Spinal cord (tissue), 10 donors: ENCODE data around the gene KRTAP12-4. TPM values are rescaled to one million over a fixed set of nuclear protein-coding genes. Genes with fewer than 3 reads are reported as not detected.
"Not testable (repeated sequence)": the region's sequence is repeated elsewhere in the genome, so short reads cannot be mapped to it uniquely, and the experiment has no call there.

Source experiments
- DNase-seq, 6 donors: peaks; one replicate each; pipeline versions ENCODE4 v3.0.0 to v3.0.0-alpha.2; 2013 to 2015; ENCODE audit warnings: low spot score in 6 of 6, low read depth in 4 of 6
- H3K27ac ChIP-seq: one replicate; pipeline ENCODE4 v1.5.1; 2013; ENCODE audit warnings: low read depth, low read length, control low read depth
- H3K27me3 ChIP-seq: one replicate; pipeline ENCODE4 v1.6.1; 2013; ENCODE audit warnings: low read length; ENCODE audit not compliant: control insufficient read depth, insufficient read depth
- H3K36me3 ChIP-seq: one replicate; pipeline ENCODE4 v1.6.1; 2013; ENCODE audit warnings: low read length; ENCODE audit not compliant: control insufficient read depth, insufficient read depth
- H3K4me1 ChIP-seq: one replicate; pipeline ENCODE4 v1.6.1; 2013; ENCODE audit warnings: low read length; ENCODE audit not compliant: control insufficient read depth, insufficient read depth
- H3K4me3 ChIP-seq: one replicate; pipeline ENCODE4 v1.5.1; 2013; ENCODE audit warnings: low read depth, low read length, control low read depth
- H3K9me3 ChIP-seq: one replicate; pipeline ENCODE4 v1.6.1; 2013; ENCODE audit warnings: low read length; ENCODE audit not compliant: control insufficient read depth, insufficient read depth
- WGBS: methylation state at CpG from one replicate; pipeline ENCODE4 v1.1.5; 2013; ENCODE audit warnings: missing lambda C conversion rate; ENCODE audit not compliant: insufficient coverage; 5-methylcytosine and 5-hydroxymethylcytosine counted together
- polyA plus RNA-seq, 2 donors: library from polyadenylated mRNA; unstranded; fragments of 120-200 nt; gene quantifications; one replicate each; pipeline ENCODE4 v1.2.1, GENCODE V29; 2013; ENCODE audit not compliant: insufficient read length in 2 of 2
- total RNA-seq, 2 donors: library from RNA; depleted of rRNA in 1 of 2; stranded (reverse); fragments of 120-200 nt in 1 of 2; fragments of >200 nt in 1 of 2; gene quantifications; one replicate each; pipeline versions ENCODE4 v1.2.3 to v1.2.4, GENCODE V29; 2013 to 2014
- donor health status: healthy.

KRTAP12-4 gene
- total and polyA plus RNA-seq, 4 donors, result not detected

DNA sequence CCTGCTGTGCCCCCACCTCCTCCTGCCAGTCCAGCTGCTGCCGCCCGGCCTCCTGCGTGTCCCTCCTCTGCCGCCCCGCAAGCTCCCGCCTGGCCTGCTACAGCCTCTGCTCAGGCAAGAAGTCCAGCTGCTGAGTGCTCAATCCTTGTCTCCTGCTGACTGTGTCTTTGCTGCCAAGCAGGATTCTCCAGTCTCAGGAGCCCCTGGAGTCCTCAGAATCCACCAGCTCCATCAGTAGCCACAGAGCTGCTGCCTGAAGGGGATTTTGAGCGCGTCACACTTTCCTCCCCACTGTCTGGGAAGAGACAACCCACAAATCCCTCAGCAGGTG, 7.3 kb downstream of the KRTAP12-4 start:
- Histone ChIP-seq H3K27ac (no peak overlapping the region), H3K4me3 (no peak overlapping the region), H3K4me1 (peaks cover 8% of the 10 kb centered on the region), H3K27me3 (no peaks in the 10 kb centered on the region), H3K36me3 (no peaks in the 10 kb centered on the region), H3K9me3 (peaks cover 6% of the 10 kb centered on the region)
- WGBS, result 36% methylated on average over 8 of the region's 8 CpGs
- peak in 2 of 6 donors; percentile 24 to 27 for DNase-seq

DNA sequence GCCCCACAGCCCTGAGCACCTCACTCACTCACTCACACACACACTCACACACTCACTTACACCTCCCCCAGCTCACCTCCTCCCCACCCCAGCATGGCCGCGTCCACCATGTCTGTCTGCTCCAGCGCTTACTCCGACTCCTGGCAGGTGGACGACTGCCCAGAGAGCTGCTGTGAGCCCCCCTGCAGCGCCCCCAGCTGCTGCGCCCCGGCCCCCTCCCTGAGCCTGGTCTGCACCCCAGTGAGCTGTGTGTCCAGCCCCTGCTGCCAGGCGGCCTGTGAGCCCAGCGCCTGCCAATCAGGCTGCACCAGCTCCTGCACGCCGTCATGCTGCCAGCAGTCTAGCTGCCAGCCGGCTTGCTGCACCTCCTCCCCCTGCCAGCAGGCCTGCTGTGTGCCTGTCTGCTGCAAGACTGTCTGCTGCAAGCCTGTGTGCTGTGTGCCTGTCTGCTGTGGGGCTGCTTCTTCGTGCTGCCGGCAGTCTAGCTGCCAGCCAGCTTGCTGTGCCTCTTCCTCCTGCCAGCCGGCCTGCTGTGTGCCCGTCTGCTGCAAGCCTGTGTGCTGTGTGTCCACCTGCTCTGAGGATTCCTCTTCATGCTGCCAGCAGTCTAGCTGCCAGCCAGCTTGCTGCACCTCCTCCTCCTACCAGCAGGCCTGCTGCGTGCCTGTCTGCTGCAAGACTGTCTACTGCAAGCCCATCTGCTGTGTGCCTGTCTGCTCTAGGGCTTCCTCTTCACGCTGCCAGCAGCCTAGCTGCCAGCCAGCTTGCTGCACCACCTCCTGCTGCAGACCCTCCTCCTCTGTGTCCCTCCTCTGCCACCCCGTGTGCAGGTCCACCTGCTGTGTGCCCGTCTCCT, 7.9 kb downstream of the KRTAP12-4 start, which contains the start of gene KRTAP10-11:
Gene KRTAP10-11, plus strand, starts transcription at position 49 of the 856 bp plus-strand sequence. Its CDS starts 45 bp downstream, at position 94.
- peak in 1 of 6 donors; percentile 10 for DNase-seq
- not testable (repeated sequence) for H3K27ac ChIP-seq, H3K27me3 ChIP-seq, H3K36me3 ChIP-seq, H3K9me3 ChIP-seq, H3K4me1 ChIP-seq, H3K4me3 ChIP-seq
- WGBS, result 68% methylated on average over 21 of the region's 21 CpGs

DNA sequence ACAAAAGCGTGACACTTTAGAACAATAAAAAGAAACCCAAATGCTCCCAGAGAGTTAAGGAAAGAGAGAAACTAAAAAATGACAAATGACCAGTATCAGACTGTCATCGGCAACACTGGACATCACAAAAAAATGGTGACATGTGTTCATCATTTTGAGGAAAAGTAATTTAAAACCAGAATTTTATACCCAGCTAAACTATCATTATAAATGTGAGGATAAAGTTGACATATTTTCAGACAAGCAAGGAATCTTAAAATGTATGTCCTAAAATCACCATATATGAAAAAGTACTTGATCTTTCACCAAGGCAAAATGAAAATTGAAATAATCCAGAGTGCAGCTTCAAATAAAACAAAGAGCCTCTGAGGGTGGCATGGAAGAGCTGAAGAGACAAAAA, 9.6 kb downstream of the KRTAP12-4 start:
- H3K27ac ChIP-seq, result no peak overlapping the region
- peaks cover 8% of the 10 kb centered on the region for H3K4me1 ChIP-seq
- no peaks in the 10 kb centered on the region for H3K36me3 ChIP-seq
- no CpG with 5 or more reads among the region's 2 CpGs for WGBS
- peaks cover 7% of the 10 kb centered on the region for H3K9me3 ChIP-seq
- no peak overlapping the region for H3K4me3 ChIP-seq
- H3K27me3 ChIP-seq, result no peaks in the 10 kb centered on the region
- no peak for DNase-seq

DNA sequence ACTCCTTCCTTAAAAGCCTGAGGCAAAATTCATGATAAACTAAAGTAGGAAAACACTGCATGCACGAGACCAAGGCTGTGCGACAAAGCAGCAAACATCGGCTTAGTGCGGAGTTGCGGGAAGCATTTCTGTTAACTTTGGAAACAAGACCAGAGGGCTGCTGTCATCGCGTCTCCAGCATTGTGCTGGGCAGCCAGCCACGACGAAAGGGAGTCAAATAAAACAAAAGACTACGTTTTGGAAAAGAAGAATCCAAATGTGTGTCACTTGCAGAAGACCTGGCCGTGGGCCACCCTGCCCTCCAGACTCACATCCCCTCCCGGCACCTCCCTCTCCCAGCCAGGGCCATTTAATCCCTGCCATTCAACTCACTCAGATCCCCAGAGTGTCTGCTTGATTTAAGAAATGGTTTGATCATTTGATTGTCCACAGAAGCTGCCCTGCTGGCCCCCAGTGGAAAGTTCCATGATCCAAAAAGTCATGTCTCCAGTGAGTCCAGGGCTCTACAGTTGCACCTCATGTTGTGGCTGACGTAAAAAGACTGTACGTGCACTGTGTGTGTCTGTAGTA, 10.6 kb downstream of the KRTAP12-4 start:
- Histone ChIP-seq H3K27ac (no peak overlapping the region), H3K4me1 (peaks cover 8% of the 10 kb centered on the region), H3K4me3 (no peak overlapping the region), H3K9me3 (peaks cover 7% of the 10 kb centered on the region), H3K27me3 (no peaks in the 10 kb centered on the region), H3K36me3 (no peaks in the 10 kb centered on the region)
- WGBS, result 58% methylated on average over 11 of the region's 14 CpGs
- DNase-seq, result peak in 1 of 6 donors; percentile 59

DNA sequence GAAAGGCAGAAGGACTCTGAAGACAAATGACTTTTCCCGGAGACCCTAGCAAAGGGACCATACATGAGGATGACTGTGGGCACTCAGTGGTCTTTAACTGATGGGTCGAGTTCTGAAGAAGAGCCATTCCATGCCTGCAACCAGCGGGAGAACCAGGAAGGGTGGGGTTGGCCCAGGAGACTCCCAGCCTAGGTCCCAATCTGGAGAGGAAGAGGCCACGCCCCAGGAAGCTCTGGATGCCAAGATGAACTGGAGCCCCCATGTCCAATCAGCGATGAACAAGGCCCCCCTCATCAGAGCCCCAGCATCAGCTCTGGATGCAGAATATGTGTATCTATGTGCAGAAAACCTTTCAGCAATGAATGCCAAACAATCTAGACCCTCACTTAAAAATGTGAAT, 13.7 kb downstream of the KRTAP12-4 start:
- no peak for DNase-seq
- no peak overlapping the region for H3K4me3 ChIP-seq
- H3K4me1 ChIP-seq, result peaks cover 8% of the 10 kb centered on the region
- peaks cover 7% of the 10 kb centered on the region for H3K9me3 ChIP-seq
- WGBS, result 83% methylated on average over 4 of the region's 5 CpGs
- H3K36me3 ChIP-seq, result no peaks in the 10 kb centered on the region
- H3K27me3 ChIP-seq, result no peaks in the 10 kb centered on the region
- H3K27ac ChIP-seq, result no peak overlapping the region

DNA sequence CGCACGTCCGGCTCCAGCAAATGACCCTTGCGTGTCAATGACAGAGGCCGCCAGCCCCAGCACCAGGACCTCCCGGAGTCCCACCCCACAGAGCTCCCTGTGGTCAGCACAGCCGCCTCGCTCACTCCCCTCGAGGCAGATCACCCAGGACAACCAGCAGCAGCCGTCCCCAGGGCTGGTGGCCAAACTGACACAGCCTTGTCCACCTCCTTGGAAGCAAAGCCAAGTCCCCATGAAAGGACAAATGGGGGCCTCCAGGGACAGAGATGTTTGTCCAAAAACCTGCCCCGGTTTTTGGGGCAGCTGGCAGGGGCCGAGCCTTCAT, 15.2 kb downstream of the KRTAP12-4 start:
- Histone ChIP-seq H3K4me3 (no peak overlapping the region), H3K27ac (no peak overlapping the region), H3K36me3 (no peaks in the 10 kb centered on the region), H3K27me3 (no peaks in the 10 kb centered on the region), H3K4me1 (peaks cover 8% of the 10 kb centered on the region), H3K9me3 (peaks cover 5% of the 10 kb centered on the region)
- WGBS, result 89% methylated on average over 12 of the region's 12 CpGs
- DNase-seq, result no peak

DNA sequence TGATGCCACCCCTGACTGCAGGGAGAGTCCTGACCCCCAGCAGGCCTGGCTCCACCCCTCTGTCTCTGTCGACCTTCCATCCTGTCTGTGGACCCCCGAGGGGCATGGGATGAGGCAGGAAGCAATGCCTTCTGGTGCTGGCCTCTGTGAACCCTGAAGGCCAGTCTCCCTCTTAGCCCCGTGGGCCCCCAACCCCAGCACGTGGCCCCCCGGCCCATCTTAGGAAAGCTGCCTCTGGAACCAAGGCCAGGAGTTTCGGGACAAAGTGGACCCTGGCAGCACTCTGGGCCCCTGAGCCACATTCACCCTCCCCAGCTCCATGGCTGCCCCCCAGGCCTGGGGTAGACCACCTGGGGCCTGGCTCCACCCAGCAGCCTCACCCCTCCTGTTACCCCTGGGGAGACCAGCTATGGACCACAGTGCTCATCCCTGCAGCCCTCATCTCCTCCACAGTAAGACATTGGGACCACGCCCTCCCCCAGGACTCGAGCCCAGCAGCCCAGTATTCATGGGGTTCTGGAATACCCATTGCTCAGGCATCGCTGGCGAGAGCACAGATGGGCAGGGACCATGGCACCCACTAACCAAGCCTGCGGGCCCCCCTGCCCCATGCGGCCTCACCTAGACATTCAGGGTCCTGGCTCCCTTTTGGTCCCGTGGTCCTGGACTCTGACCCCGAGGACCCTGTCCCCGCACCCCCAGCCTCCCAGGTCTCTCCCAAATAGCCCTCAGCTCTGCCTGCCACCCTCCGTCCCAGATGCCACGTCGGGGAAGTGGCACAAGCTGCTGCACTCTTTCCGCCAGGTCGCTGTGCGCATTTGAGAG, 15.7 kb downstream of the KRTAP12-4 start:
- WGBS, result 90% methylated on average over 15 of the region's 21 CpGs
- H3K36me3 ChIP-seq, DNase-seq, H3K4me3 ChIP-seq, H3K27me3 ChIP-seq, H3K9me3 ChIP-seq, H3K4me1 ChIP-seq, H3K27ac ChIP-seq: not testable (repeated sequence)

DNA sequence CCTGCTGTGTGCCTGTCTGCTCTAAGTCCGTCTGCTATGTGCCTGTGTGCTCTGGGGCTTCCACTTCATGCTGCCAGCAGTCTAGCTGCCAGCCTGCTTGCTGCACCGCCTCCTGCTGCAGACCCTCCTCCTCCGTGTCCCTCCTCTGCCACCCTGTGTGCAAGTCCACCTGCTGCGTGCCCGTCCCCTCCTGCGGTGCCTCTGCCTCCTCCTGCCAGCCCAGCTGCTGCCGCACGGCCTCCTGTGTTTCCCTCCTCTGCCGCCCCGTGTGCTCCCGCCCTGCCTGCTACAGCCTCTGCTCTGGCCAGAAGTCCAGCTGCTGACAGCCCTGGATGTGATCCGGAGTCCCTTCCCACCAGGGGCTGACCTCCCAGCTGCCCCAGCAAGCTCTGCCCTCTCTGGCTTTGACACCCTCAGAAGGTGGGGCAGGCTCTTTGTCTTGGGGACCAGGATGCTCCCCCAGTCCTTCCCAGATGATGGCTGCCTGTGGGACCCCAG, 16.6 kb downstream of the KRTAP12-4 start:
- H3K4me3 ChIP-seq, H3K4me1 ChIP-seq, H3K36me3 ChIP-seq, H3K9me3 ChIP-seq, H3K27ac ChIP-seq, DNase-seq, H3K27me3 ChIP-seq: not testable (repeated sequence)
- 58% methylated on average over 3 of the region's 12 CpGs for WGBS

DNA sequence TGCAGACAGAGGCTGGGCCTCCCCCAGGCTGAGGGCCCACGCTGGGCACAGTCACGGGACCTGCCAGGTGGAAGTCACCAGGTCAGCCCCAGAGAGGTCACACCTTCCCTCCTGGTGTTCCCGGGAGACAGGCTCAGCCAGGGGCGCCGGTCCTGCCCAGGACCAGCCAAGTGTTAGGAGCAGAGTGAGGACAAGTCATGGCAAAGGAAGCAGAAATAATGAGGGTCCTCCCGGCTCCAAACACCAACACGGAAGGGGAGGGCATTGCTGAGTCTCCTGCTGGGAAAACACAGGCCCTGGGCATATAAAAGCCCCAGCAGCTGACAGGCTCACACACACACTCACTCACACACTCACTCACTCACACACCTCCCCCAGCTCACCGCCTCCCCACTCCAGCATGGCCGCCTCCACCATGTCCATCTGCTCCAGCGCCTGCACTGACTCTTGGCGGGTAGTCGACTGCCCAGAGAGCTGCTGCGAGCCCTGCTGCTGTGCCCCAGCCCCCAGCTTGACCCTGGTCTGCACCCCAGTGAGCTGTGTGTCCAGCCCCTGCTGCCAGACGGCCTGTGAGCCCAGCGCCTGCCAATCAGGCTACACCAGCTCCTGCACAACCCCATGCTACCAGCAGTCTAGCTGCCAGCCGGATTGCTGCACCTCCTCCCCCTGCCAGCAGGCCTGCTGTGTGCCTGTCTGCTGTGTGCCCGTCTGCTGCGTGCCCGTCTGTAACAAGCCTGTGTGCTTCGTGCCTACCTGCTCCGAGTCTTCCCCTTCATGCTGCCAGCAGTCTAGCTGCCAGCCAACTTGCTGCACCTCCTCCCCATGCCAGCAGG, 17.2 kb downstream of the KRTAP12-4 start, which contains the start of gene KRTAP10-10:
Gene KRTAP10-10, plus strand, starts transcription at position 339 of the 833 bp plus-strand sequence. Its CDS starts 62 bp downstream, at position 401.
- no peak within 1 kb of the TSS for H3K4me3 ChIP-seq
- H3K27me3 ChIP-seq, result no peaks in the 10 kb centered on the region
- H3K36me3 ChIP-seq, result no peaks in the 10 kb centered on the region
- 34% methylated on average over 18 of the region's 21 CpGs for WGBS
- DNase-seq, result no peak
- H3K4me1 ChIP-seq, result peaks cover 8% of the 10 kb centered on the region
- peaks cover 2% of the 10 kb centered on the region for H3K9me3 ChIP-seq
- H3K27ac ChIP-seq, result no peak within 1 kb of the TSS
